DND-41 (cell line): ENCODE results near the gene RFESD.

Experiments used
- EZH2 ChIP-seq: IDR thresholded peaks from 3 replicates; pipeline ENCODE4 v1.6.1; 2012; ENCODE audit warnings: borderline replicate concordance, low read depth, mild to moderate bottlenecking, moderate library complexity, low read length, inconsistent platforms; ENCODE audit not compliant: severe bottlenecking
- TF ChIP-seq, protein P1 (sequence below): IDR thresholded peaks from 2 replicates; pipeline ENCODE4 v1.5.1; 2012; ENCODE audit warnings: borderline replicate concordance, low read length, moderate library complexity, mild to moderate bottlenecking; ENCODE audit not compliant: poor library complexity, severe bottlenecking; ENCODE audit errors: extremely low read depth

DNA sequence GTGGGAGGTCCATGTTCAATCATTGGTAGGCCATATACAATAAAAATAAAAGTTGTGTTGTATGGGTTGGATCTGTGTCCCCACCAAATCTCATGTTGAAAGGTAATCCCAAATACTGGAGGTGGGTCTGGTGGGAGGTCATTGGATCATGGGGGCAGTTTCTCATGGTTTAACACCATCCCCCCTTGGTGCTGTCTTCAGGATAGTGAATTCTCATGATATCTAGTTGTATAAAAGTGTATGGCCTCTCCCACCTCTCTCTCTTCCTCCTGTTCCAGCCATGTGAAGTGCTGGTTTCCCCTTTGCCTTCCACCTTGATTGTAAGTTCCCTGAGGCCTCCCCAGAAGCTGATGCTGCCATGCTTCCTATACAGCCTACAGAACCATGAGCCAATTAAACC is 21.1 kb downstream of the RFESD start:
- TF ChIP-seq, protein P1, sequence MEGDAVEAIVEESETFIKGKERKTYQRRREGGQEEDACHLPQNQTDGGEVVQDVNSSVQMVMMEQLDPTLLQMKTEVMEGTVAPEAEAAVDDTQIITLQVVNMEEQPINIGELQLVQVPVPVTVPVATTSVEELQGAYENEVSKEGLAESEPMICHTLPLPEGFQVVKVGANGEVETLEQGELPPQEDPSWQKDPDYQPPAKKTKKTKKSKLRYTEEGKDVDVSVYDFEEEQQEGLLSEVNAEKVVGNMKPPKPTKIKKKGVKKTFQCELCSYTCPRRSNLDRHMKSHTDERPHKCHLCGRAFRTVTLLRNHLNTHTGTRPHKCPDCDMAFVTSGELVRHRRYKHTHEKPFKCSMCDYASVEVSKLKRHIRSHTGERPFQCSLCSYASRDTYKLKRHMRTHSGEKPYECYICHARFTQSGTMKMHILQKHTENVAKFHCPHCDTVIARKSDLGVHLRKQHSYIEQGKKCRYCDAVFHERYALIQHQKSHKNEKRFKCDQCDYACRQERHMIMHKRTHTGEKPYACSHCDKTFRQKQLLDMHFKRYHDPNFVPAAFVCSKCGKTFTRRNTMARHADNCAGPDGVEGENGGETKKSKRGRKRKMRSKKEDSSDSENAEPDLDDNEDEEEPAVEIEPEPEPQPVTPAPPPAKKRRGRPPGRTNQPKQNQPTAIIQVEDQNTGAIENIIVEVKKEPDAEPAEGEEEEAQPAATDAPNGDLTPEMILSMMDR: no peak
- TF ChIP-seq EZH2: no peak
